ENCODE measurements around the gene ZMYND8.

ZMYND8 gene

GRCh38 chr20:47173596-47174216 is 182.8 kb downstream of the ZMYND8 start:
- DNase-seq (ENCODE audit: low spot score), result no peak

- no peak for DNase-seq (ENCODE audit: low spot score)
Observed at GRCh38 chr20:47172579-47172978, 183.9 kb downstream of the ZMYND8 start.

- DNase-seq (ENCODE audit: low spot score), result no peak
Observed at GRCh38 chr20:47167846-47168245, 188.7 kb downstream of the ZMYND8 start.

- DNase-seq (ENCODE audit: low spot score), result no peak
Observed at GRCh38 chr20:47165376-47165865, 191.1 kb downstream of the ZMYND8 start.

GRCh38 chr20:47164140-47164539 is 192.4 kb downstream of the ZMYND8 start:
- DNase-seq (ENCODE audit: low spot score), result no peak

GRCh38 chr20:47161411-47161810 is 195.1 kb downstream of the ZMYND8 start:
- DNase-seq (ENCODE audit: low spot score), result no peak

- DNase-seq (ENCODE audit: low spot score), result no peak
Observed at GRCh38 chr20:47160992-47161391, 195.5 kb downstream of the ZMYND8 start.

GRCh38 chr20:47160240-47160639 is 196.3 kb downstream of the ZMYND8 start:
- DNase-seq (ENCODE audit: low spot score), result no peak

Data from activated CD4-positive, alpha-beta T cell treated with anti-CD3 and anti-CD28 coated beads, Interleukin-2, Interleukin-4, amounts not matched to agents 100 ng/mL and 50 ng/mL, durations not matched to agents 16 hours and 8 hours (primary cell).